Ascending aorta (tissue), 2 donors: ENCODE measurements around the gene IGF2R. TPM values are rescaled to one million over a fixed set of nuclear protein-coding genes. Genes with fewer than 3 reads are reported as not detected.

ENCODE experiments used
- DNase-seq, 2 donors: peaks; one replicate each; pipeline ENCODE4 v3.0.0-alpha.2; 2019; ENCODE audit warnings: low spot score in 2 of 2
- H3K27ac ChIP-seq, 2 donors: fragments of 200-600 bp; sonication (generic); one replicate each; pipeline ENCODE4 v1.5.1; 2016 to 2017; ENCODE audit warnings: mild to moderate bottlenecking in 1 of 2
- H3K27me3 ChIP-seq: fragments of 200-600 bp; sonication (generic); one replicate; pipeline ENCODE4 v1.5.1; 2017
- H3K36me3 ChIP-seq, 2 donors: fragments of 200-600 bp; sonication (generic); one replicate each; pipeline ENCODE4 v1.5.1; 2016
- H3K4me1 ChIP-seq, 2 donors: fragments of 200-600 bp; sonication (generic); one replicate each; pipeline ENCODE4 v1.5.1; 2016 to 2017; ENCODE audit warnings: mild to moderate bottlenecking in 1 of 2
- H3K4me3 ChIP-seq, 2 donors: fragments of 200-600 bp; sonication (generic); one replicate each; pipeline ENCODE4 v1.5.1; 2016 to 2017; ENCODE audit warnings: mild to moderate bottlenecking in 1 of 2
- H3K9me3 ChIP-seq, 2 donors: fragments of 200-600 bp; sonication (generic); one replicate each; pipeline ENCODE4 v1.5.1; 2016
- CTCF ChIP-seq, 3 experiments: fragments of 200-600 bp in 2 of 3; fragments of 450-650 bp in 1 of 3; sonication (generic) in 2 of 3; IDR thresholded peaks; one replicate each; pipeline ENCODE4 v1.5.1; 2016 to 2019; ENCODE audit warnings: antibody characterized with exemption in 3 of 3, mild to moderate bottlenecking in 1 of 3, moderate library complexity in 1 of 3
- intact Hi-C: fragments of 100-400 bp; cut with DNase I; formaldehyde crosslinking; loops from one replicate; pipeline ENCODE4 v1.15.1; 2023
- total RNA-seq: library from RNA; depleted of rRNA; stranded (reverse); fragments of >200 nt; gene quantifications from one replicate; pipeline ENCODE4 v1.1.0, GENCODE V29; 2016

Gene IGF2R
- total RNA-seq, 1 donor from 2014 or later, result 104 TPM

- H3K27ac ChIP-seq, result no peak overlapping the region
- no peak for DNase-seq
- no peaks in the 10 kb centered on the region for H3K4me1 ChIP-seq
- intact Hi-C loops, result no loop called here
- no peaks in the 10 kb centered on the region for H3K27me3 ChIP-seq
- no peak for TF ChIP-seq CTCF (IDR thresholded peaks at IDR 0.05)
- H3K4me3 ChIP-seq, result no peak overlapping the region
- no peaks in the 10 kb centered on the region for H3K9me3 ChIP-seq
- peaks cover 81 to 89% of the 10 kb centered on the region in 2 donors for H3K36me3 ChIP-seq
Measured at GRCh38 chr6:160060920-160061447, 92.1 kb downstream of the IGF2R start.

- TF ChIP-seq CTCF (IDR thresholded peaks at IDR 0.05), result no peak
- peaks cover 79 to 85% of the 10 kb centered on the region in 2 donors for H3K36me3 ChIP-seq
Measured at GRCh38 chr6:160063771-160064413, 95.0 kb downstream of the IGF2R start.

GRCh38 chr6:160065200-160065599, 96.3 kb downstream of the IGF2R start:
- TF ChIP-seq CTCF (IDR thresholded peaks at IDR 0.05), result no peak
- Histone ChIP-seq H3K4me3 (no peak overlapping the region), H3K27ac (no peak overlapping the region), H3K9me3 (no peaks in the 10 kb centered on the region), H3K27me3 (no peaks in the 10 kb centered on the region), H3K36me3 (peaks cover 76 to 85% of the 10 kb centered on the region in 2 donors), H3K4me1 (no peaks in the 10 kb centered on the region)
- no peak for DNase-seq
- intact Hi-C loops, result no loop called here

More at GRCh38 chr6:160063771-160064413, 95.0 kb downstream of the IGF2R start:
- Histone ChIP-seq H3K9me3 (no peaks in the 10 kb centered on the region), H3K27me3 (no peaks in the 10 kb centered on the region), H3K4me1 (no peaks in the 10 kb centered on the region), H3K27ac (no peak overlapping the region), H3K4me3 (no peak overlapping the region)
- DNase-seq, result no peak
- intact Hi-C loops, result no loop called here

- Histone ChIP-seq H3K4me3 (no peak overlapping the region), H3K27ac (no peak overlapping the region), H3K9me3 (no peaks in the 10 kb centered on the region), H3K36me3 (peaks cover 77 to 85% of the 10 kb centered on the region in 2 donors), H3K27me3 (no peaks in the 10 kb centered on the region), H3K4me1 (no peaks in the 10 kb centered on the region)
- no peak for DNase-seq
- intact Hi-C loops, result no loop called here
- TF ChIP-seq CTCF (IDR thresholded peaks at IDR 0.05), result no peak
Measured at GRCh38 chr6:160067564-160067963, 98.7 kb downstream of the IGF2R start.

- Histone ChIP-seq H3K4me1 (no peaks in the 10 kb centered on the region), H3K27ac (no peak overlapping the region), H3K4me3 (no peak overlapping the region), H3K9me3 (no peaks in the 10 kb centered on the region), H3K27me3 (no peaks in the 10 kb centered on the region), H3K36me3 (peaks cover 77 to 85% of the 10 kb centered on the region in 2 donors)
- no peak for TF ChIP-seq CTCF (IDR thresholded peaks at IDR 0.05)
- intact Hi-C loops, result no loop called here
- no peak for DNase-seq
Measured at GRCh38 chr6:160068346-160068745, 99.5 kb downstream of the IGF2R start.
